Measurements from ENCODE around the gene CASK.

The CASK gene

DNA sequence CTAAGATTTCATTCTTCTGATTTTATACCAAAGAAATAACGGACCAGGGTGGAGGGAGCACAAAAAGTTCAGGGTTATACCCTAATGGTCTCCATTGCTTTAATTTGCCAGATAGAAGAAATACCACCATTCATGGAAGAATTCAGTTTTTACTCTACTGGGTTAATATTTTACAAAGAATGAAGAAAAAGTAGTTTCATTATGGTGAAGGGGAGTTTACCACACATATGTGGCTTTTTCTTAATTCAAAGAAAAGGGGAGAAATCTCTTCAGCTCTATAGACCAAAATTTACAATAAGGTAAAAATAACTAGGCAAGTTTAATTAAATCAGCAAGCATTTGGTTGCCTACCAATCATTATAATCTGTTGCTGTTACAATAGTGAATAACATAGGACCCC lies 37.6 kb downstream of the CASK start:
- Mint-ChIP-seq H3K27me3 (no peaks in the 10 kb centered on the region), H3K36me3 (peaks cover 8% of the 10 kb centered on the region), H3K27ac (no peak overlapping the region), H3K4me1 (ENCODE audit: low read depth) (peaks cover 54% of the 10 kb centered on the region), H3K9me3 (ENCODE audit: low read depth) (no peaks in the 10 kb centered on the region), H3K4me3 (no peak overlapping the region)

DNA sequence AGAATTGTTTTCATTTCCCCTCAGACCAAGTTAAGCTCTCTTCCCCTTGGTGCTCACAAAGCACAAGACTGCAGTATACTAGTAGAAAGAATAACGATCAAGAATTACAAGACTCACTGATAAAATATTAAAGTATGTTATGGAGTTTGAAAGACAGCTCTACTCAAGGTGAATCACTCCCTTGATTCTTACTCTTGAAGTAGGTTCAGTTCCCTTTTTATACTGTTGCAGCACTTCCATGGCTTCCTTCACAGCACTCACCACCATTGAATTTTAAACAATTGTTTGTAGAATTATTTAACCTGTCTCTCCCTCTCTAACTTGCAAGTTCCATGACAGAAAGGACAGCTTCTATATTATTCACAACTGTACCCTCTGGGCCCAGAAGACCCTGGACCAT lies 42.2 kb downstream of the CASK start:
- Mint-ChIP-seq H3K36me3 (no peaks in the 10 kb centered on the region), H3K27ac (no peak overlapping the region), H3K9me3 (ENCODE audit: low read depth) (no peaks in the 10 kb centered on the region), H3K27me3 (no peaks in the 10 kb centered on the region), H3K4me3 (no peak overlapping the region), H3K4me1 (ENCODE audit: low read depth) (peaks cover 54% of the 10 kb centered on the region)

DNA sequence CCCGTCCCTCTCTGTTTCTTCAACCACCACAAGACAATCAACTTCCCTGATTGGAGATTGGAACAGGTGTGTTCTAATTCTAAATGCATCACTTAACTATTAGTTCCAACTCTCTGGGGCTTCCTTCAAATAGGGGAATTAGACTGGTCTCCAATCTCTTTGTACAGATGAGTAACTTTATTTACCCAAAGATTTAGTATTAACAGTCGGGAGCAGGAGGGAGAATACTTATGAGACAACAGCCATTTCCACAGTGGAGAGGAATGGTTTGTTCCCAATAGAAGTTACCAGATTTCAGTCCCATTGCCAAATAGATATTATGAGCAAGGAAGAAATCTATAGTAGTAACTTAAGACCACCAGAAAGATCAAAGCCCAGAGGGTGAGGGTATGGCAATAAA lies 46.2 kb downstream of the CASK start:
- Mint-ChIP-seq H3K4me3 (no peak overlapping the region), H3K4me1 (ENCODE audit: low read depth) (peaks cover 59% of the 10 kb centered on the region), H3K27me3 (no peaks in the 10 kb centered on the region), H3K36me3 (peaks cover 2% of the 10 kb centered on the region), H3K27ac (no peak overlapping the region), H3K9me3 (ENCODE audit: low read depth) (no peaks in the 10 kb centered on the region)

DNA sequence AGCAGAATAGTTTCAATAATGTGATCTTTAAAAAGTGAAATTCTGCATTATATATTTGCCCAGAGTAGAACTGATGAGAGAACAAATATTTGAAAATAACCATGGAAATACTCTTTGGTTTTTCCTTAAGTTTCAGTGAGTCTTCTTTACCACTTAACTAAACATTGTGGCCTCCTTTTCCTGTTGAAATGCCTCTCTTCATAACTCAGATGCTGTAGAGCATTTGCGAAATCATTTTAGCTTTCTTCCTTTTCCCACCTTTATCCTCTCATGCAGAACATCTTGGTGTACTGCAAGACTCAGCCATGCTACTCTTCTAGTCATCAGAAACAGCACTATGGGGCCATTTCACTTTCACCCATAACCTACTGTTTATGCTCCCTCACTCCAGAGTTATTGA lies 48.2 kb downstream of the CASK start:
- peaks cover 61% of the 10 kb centered on the region for H3K4me1 Mint-ChIP-seq (ENCODE audit: low read depth)
- no peaks in the 10 kb centered on the region for H3K27me3 Mint-ChIP-seq
- no peak overlapping the region for H3K27ac Mint-ChIP-seq

DNA sequence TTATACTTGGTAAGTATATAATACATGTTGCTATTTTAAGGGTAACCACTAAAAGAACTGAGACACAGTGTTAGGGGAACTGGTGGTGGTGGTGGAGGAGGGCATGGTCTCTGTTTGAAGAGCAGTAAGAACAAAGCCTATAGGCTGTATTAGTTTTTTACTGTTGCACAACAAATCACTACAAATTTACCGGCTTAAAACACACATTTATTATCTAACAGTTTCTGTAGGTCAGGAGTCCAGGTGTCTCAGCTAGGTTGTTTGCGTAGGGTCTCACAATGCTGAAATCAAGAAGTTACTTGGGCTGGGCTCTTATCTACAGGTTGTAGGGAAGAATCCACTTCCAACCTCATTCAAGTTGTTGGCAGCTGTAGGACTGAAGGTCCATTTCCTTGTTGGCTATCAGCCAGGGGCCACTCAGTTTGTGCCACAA lies 52.6 kb downstream of the CASK start:
- Mint-ChIP-seq H3K27me3 (no peaks in the 10 kb centered on the region), H3K4me1 (ENCODE audit: low read depth) (peaks cover 71% of the 10 kb centered on the region), H3K4me3 (no peak overlapping the region), H3K27ac (no peak overlapping the region), H3K9me3 (ENCODE audit: low read depth) (peaks cover 4% of the 10 kb centered on the region), H3K36me3 (peaks cover 6% of the 10 kb centered on the region)

More for the DNA sequence above, 48.2 kb downstream of the CASK start:
- Mint-ChIP-seq H3K4me3 (no peak overlapping the region), H3K36me3 (peaks cover 2% of the 10 kb centered on the region), H3K9me3 (ENCODE audit: low read depth) (no peaks in the 10 kb centered on the region)

DNA sequence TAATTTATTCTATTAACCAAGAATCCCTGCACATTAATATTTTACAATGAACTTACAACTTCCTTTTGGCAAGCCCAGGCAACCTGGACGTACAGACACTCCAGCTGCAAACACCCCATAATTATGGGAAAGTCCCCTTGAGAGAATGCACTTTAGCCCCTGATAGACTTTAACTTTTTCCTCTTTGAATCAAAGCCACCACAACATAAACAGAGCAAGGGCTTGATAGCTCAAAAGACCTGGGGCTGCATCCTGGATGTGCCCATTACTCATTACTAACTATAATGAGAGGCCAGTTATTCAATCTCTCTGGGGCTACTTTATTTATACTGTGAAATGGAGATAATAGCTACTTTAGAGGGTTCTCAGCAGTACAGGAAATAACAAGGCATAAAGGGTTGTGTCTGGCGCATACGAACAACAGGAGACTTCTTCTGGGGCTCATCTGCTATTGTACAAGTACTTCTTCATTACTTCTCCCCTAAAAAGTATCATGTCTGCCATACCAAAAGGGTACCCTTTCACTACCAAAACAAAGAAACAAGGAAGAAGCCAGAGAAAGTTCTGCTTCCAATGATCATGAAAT lies 54.9 kb downstream of the CASK start:
- Mint-ChIP-seq H3K4me3 (no peak overlapping the region), H3K27me3 (no peaks in the 10 kb centered on the region), H3K4me1 (ENCODE audit: low read depth) (peaks cover 73% of the 10 kb centered on the region)

DNA sequence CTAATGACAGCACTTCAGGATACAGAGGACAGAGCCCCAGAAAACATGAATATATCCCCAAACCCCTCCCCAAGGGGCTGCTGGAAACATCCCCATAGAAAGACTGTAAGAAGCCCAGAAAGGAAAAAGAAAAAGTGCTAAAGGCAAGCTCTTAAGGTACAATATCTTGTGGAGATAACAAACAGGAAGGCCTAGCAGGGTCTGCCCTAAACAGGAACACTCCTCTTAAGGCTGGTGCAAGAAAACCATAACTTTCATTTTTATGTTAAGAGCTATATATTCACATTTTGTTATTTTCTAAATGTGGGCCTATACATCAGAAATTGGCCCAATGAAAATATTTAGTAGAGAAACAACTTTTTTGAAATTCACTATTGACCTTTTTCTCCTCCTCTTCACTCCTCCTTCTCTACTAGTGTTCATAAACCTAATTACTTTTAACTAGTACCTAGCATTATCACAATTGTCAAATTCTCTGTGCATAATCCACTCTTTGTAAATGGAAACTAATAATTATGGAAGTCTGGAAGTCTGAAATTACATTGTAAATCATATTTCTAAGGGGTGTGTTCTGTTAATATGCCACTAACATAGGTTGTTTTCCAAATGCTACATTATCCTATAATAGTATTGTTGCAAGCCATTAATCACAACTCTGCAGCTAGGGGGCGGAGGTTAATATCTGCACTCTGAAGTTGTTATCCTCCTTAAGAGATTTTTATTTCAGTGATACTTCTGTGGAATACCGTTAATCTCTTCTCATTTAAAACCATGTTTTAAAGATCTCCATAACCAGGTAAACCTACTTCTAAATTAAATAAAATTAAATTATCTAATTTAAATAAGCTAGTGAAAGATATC lies 59.8 kb downstream of the CASK start:
- H3K27ac Mint-ChIP-seq: peak overlapping the region; percentile 68
- H3K36me3 Mint-ChIP-seq: peaks cover 7% of the 10 kb centered on the region
- H3K9me3 Mint-ChIP-seq (ENCODE audit: low read depth): peaks cover 4% of the 10 kb centered on the region
- H3K27me3 Mint-ChIP-seq: no peaks in the 10 kb centered on the region
- H3K4me3 Mint-ChIP-seq: no peak overlapping the region
- peaks cover 60% of the 10 kb centered on the region for H3K4me1 Mint-ChIP-seq (ENCODE audit: low read depth)

More for the DNA sequence above, 54.9 kb downstream of the CASK start:
- H3K9me3 Mint-ChIP-seq (ENCODE audit: low read depth): peaks cover 4% of the 10 kb centered on the region
- H3K27ac Mint-ChIP-seq: peak overlapping the region; percentile 71
- peaks cover 7% of the 10 kb centered on the region for H3K36me3 Mint-ChIP-seq

DNA sequence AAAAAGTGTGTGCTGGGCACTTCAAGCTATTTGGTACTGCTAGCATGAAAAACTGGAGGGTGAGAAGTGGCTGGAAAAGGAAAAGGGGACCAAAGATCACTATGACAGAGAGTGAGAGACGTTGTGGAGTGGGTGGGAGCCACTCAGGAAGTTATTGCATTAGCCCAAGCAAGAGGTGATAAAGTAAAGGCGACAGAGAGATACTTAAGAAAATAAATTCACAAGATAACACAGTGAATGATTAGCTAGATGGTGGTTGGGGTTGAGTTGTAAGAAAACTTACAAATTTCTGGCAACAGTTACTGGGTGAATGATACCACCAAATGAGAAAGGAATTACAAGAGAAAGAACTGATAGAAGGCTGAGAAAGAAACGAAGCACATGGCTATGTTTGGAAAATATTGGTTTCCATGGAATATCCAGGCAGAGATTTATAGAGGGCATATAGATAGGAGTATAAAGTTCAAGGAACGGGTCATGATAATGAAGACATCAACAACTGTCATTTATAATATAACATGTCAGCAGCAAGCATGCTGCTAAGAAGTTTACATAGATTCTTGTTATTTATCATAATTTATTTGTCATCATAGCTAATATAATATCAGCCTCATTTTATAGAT lies 60.7 kb downstream of the CASK start:
- peaks cover 7% of the 10 kb centered on the region for H3K36me3 Mint-ChIP-seq
- peak overlapping the region; percentile 68 for H3K27ac Mint-ChIP-seq
- peaks cover 57% of the 10 kb centered on the region for H3K4me1 Mint-ChIP-seq (ENCODE audit: low read depth)

DNA sequence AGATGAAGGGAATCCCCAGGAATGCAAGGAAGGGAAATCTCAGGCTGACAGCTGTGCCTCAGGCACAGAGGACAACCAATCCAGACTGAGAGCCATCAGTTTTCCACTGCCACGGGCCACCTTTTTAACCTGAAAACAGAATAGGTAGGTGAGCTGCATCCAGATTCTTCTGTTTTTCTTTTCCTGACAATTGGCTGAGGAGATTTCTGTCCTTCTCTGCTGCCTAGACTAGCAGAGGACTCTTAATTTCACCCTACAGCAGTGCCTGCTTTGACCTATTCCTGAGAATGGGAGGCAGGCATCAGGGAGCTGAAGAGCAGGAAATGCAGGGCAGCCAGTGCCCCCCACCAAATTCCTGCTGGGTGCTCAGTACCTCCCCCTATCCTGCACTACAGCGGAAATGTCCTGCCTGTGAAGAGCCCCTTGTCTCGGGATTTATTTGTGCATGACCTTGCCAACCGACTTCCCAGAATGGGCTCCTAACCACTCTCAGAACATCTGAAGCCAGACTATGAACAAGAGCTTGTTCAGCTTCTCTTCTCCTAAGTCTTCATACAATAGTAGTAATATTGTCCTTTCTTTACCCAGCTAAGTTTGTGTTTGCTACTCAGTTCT lies 65.1 kb downstream of the CASK start:
- no peak overlapping the region for H3K4me3 Mint-ChIP-seq
- H3K27me3 Mint-ChIP-seq: no peaks in the 10 kb centered on the region
- H3K36me3 Mint-ChIP-seq: peaks cover 6% of the 10 kb centered on the region
- H3K27ac Mint-ChIP-seq: no peak overlapping the region
- H3K9me3 Mint-ChIP-seq (ENCODE audit: low read depth): no peaks in the 10 kb centered on the region
- H3K4me1 Mint-ChIP-seq (ENCODE audit: low read depth): peaks cover 44% of the 10 kb centered on the region

More for the DNA sequence above, 60.7 kb downstream of the CASK start:
- Mint-ChIP-seq H3K9me3 (ENCODE audit: low read depth) (peaks cover 4% of the 10 kb centered on the region), H3K4me3 (peak overlapping the region; percentile 11), H3K27me3 (no peaks in the 10 kb centered on the region)

DNA sequence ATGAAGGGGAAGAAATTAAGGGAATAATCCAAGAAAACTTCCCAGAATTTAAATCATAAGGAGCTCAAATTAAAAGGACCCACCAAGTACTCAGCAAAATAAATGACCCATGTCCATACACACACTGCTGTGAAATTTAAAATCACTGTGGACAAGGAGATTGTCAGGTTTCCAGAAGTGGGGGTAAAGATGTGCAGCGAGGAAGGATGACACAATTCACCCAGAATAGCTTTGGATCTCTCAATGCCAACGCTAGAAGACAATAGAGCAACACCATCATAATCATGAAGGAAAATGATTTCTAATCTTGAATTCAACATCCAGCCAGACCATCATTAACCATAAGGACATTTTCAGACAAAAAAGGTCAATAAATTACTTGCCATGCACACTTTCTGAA lies 65.7 kb downstream of the CASK start:
- H3K36me3 Mint-ChIP-seq: peaks cover 6% of the 10 kb centered on the region
- H3K4me1 Mint-ChIP-seq (ENCODE audit: low read depth): peaks cover 38% of the 10 kb centered on the region
- no peaks in the 10 kb centered on the region for H3K9me3 Mint-ChIP-seq (ENCODE audit: low read depth)
- no peak overlapping the region for H3K4me3 Mint-ChIP-seq
- H3K27me3 Mint-ChIP-seq: no peaks in the 10 kb centered on the region
- H3K27ac Mint-ChIP-seq: no peak overlapping the region

DNA sequence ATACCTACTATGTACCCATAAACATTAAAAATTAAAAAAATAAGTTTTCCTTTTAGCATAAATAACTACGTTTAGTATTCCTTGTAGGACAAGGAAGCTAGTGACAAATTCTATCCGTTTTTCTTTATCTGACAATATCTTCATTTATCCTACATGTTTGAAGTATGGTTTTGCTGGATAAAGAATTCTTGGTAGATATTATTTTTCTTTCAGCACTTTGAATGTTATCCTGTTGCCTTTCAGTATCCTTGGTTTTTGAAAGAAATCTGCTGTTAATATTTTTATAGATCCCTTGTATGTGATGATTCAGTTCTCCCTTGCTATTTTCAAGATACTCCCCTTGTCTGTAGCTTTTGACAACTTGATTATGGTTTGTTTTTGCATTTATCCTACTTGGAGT lies 76.6 kb downstream of the CASK start:
- H3K27me3 Mint-ChIP-seq: no peaks in the 10 kb centered on the region
- H3K9me3 Mint-ChIP-seq (ENCODE audit: low read depth): peaks cover 9% of the 10 kb centered on the region
- peaks cover 47% of the 10 kb centered on the region for H3K36me3 Mint-ChIP-seq
- H3K4me3 Mint-ChIP-seq: no peak overlapping the region
- no peak overlapping the region for H3K27ac Mint-ChIP-seq
- peaks cover 2% of the 10 kb centered on the region for H3K4me1 Mint-ChIP-seq (ENCODE audit: low read depth)

DNA sequence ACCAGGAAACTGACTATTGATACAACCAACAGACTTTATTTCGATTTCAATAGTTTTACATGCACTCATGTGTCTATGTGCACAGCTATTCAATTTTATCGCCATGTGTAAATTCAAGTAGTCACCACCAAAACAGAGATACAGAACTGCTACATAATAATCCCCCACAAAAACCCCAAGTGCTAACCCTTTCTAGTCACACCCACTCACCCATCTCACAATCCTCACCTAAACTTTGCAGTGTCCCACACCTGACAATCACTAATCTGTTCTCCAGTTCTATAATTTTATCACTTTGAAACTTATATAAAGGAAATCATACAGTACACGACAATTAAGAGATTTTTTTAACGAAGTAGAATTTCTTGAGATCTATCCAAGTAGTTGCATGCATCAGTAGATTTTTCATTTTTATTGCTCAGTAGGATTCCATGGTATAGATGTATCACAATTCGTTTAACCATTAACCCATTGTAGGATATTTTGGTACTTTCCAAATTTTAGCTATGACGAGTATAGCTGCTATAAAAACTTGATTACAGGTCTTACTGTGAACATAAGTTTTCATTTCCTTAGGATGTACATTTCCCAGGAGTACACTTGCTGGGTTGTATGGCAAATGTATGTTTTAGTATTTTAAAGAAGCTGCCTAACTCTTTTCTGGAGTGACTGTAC lies 85.9 kb downstream of the CASK start:
- Mint-ChIP-seq H3K4me3 (no peak overlapping the region), H3K27me3 (no peaks in the 10 kb centered on the region), H3K27ac (no peak overlapping the region), H3K4me1 (ENCODE audit: low read depth) (peaks cover 32% of the 10 kb centered on the region), H3K36me3 (peaks cover 15% of the 10 kb centered on the region), H3K9me3 (ENCODE audit: low read depth) (no peaks in the 10 kb centered on the region)

DNA sequence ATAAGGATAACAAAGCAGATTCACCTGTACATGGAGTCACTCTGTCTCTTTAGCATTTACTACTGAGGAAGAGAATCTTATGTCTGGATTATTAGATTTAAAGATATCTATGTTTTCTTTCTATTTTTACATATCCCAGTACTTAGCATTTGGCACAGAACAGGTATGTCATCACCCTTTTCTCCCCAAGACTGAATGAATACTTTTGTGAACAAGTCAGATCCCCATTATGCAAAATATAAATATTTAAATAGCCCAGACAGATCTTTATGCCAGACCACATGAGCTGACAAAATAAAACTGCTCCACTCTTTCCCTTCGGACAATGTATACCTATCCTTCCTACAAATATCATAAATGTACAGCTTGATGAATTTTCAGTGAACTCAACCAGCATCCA lies 94.5 kb downstream of the CASK start:
- Mint-ChIP-seq H3K4me1 (ENCODE audit: low read depth) (peaks cover 31% of the 10 kb centered on the region), H3K27ac (peak overlapping the region; percentile 35)

DNA sequence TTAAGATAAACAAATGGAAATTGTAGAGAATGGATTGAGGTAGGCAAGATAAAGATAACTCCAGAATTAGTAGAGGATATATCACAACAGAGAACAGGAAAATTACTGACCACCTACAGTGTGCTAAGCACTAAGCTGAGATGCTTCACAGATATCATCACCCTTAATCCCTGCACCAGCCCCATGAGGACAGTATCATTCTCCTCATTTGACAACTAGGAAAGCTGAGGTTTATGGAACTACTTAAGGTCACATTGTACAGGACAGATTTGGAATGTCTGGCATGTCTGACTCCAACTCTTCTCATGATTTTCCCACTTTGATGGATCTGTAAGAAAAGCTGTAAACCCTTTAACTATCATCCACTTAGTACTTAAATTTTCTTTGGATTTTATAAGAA lies 95.5 kb downstream of the CASK start:
- H3K27ac Mint-ChIP-seq: no peak overlapping the region
- H3K9me3 Mint-ChIP-seq (ENCODE audit: low read depth): no peaks in the 10 kb centered on the region
- peaks cover 32% of the 10 kb centered on the region for H3K4me1 Mint-ChIP-seq (ENCODE audit: low read depth)
- H3K4me3 Mint-ChIP-seq: no peak overlapping the region
- peaks cover 12% of the 10 kb centered on the region for H3K36me3 Mint-ChIP-seq
- no peaks in the 10 kb centered on the region for H3K27me3 Mint-ChIP-seq

More for the DNA sequence above, 94.5 kb downstream of the CASK start:
- Mint-ChIP-seq H3K36me3 (peaks cover 10% of the 10 kb centered on the region), H3K9me3 (ENCODE audit: low read depth) (no peaks in the 10 kb centered on the region), H3K27me3 (no peaks in the 10 kb centered on the region), H3K4me3 (no peak overlapping the region)
